GM12878 (cell line): ENCODE measurements around the gene BCAT1. TPM values are rescaled to one million over a fixed set of nuclear protein-coding genes. Genes with fewer than 3 reads are reported as not detected.

Source experiments
- ATAC-seq: fragments of 200-7000 bp; cut with Tn5 transposase; 3 replicates; pipeline ENCODE4 v1.9.1; 2020; ENCODE audit warnings: mild to moderate bottlenecking, moderate library complexity
- BruUV-seq: library from RNA; stranded (reverse); fragments of 400-500 nt; replicated peaks from 2 replicates; lab custom pipeline; 2021; lab: Mats Ljungman, UMichigan
- CTCF ChIA-PET: fragments of 300-600 bp; sonication (Branson Sonifier 250); formaldehyde crosslinking; extraction: SDS; loops from one replicate; lab custom pipeline; 2021; ENCODE audit warnings: inconsistent platforms; lab: Yijun Ruan, JAX
- POLR2A ChIA-PET: fragments of 350-600 bp; formaldehyde crosslinking; extraction: SDS; loops from one replicate; lab custom pipeline; 2021; ENCODE audit warnings: inconsistent platforms; lab: Charles Lee
- RAD21 ChIA-PET: fragments of 300-600 bp; sonication (Branson Sonifier 250); formaldehyde crosslinking; loops from one replicate; lab custom pipeline; 2023; ENCODE audit warnings: antibody characterized with exemption; ENCODE audit not compliant: unreplicated experiment; lab: Charles Lee
- SMC1A ChIA-PET: fragments of 300-600 bp; sonication (Branson Sonifier 250); formaldehyde crosslinking; loops from one replicate; lab custom pipeline; 2023; ENCODE audit not compliant: unreplicated experiment, uncharacterized antibody; lab: Charles Lee
- DNase-seq: peaks from one replicate; pipeline ENCODE4 v3.0.0-alpha.2; 2011; ENCODE audit warnings: low read depth, low spot score
- FAIRE-seq: peaks from 3 replicates; lab custom pipeline; 2011; peaks lifted over from hg19 to GRCh38; lab: Jason Lieb, UNC
- H2AFZ ChIP-seq: 2 replicates; pipeline ENCODE4 v1.6.0; 2011; ENCODE audit warnings: low read depth, low read length, control low read depth; ENCODE audit not compliant: control insufficient read depth
- H3K27ac ChIP-seq: 2 replicates; pipeline ENCODE4 v1.5.1; 2011; ENCODE audit warnings: control low read depth; ENCODE audit not compliant: control insufficient read depth, insufficient read depth
- H3K27me3 ChIP-seq, 2 experiments: replicated peaks in 1 of 2; 2 replicates each; pipeline versions ENCODE4 v1.6.0 to v1.6.1; 2011; ENCODE audit warnings: low read length in 1 of 2; ENCODE audit not compliant: control insufficient read depth in 2 of 2, insufficient read depth in 2 of 2
- H3K36me3 ChIP-seq, 2 experiments: 2 replicates each; pipeline ENCODE4 v1.5.1; 2011; ENCODE audit warnings: low read length in 1 of 2; ENCODE audit not compliant: control insufficient read depth in 2 of 2, insufficient read depth in 2 of 2
- H3K4me1 ChIP-seq: 2 replicates; pipeline ENCODE4 v1.6.1; 2011; ENCODE audit warnings: mild to moderate bottlenecking, low read length, moderate library complexity, mixed read lengths; ENCODE audit not compliant: control insufficient read depth, insufficient read depth
- H3K4me2 ChIP-seq: 2 replicates; pipeline ENCODE4 v1.6.0; 2011; ENCODE audit warnings: control low read depth; ENCODE audit not compliant: control insufficient read depth, insufficient read depth
- H3K4me3 ChIP-seq: fragments of 200-600 bp; sonication (generic); 2 replicates; pipeline ENCODE4 v1.5.1; 2016
- H3K79me2 ChIP-seq: 2 replicates; pipeline ENCODE4 v1.6.0; 2011; ENCODE audit warnings: low read length; ENCODE audit not compliant: control insufficient read depth, insufficient read depth
- H3K9ac ChIP-seq: 2 replicates; pipeline ENCODE4 v1.8.0; 2011; ENCODE audit warnings: low read length, control low read depth, mixed read lengths; ENCODE audit not compliant: control insufficient read depth, insufficient read depth
- H3K9me3 ChIP-seq: replicated peaks from 3 replicates; pipeline ENCODE4 v1.5.1; 2011; ENCODE audit warnings: mild to moderate bottlenecking, low read length; ENCODE audit not compliant: control insufficient read depth, insufficient read depth
- H4K20me1 ChIP-seq: 2 replicates; pipeline ENCODE4 v1.6.0; 2011; ENCODE audit not compliant: control insufficient read depth, insufficient read depth
- ATF3 ChIP-seq: IDR thresholded peaks from 2 replicates; pipeline ENCODE4 v1.6.1; 2011; ENCODE audit warnings: low read depth, mild to moderate bottlenecking, low read length, moderate library complexity, borderline replicate concordance; ENCODE audit errors: extremely low read depth
- ATF7 ChIP-seq: fragments of 450-650 bp; IDR thresholded peaks from 2 replicates; pipeline ENCODE4 v1.6.1; 2016; ENCODE audit warnings: low read depth, mild to moderate bottlenecking
- BMI1 ChIP-seq: fragments of 450-650 bp; IDR thresholded peaks from 2 replicates; pipeline ENCODE4 v1.6.1; 2016; ENCODE audit warnings: mild to moderate bottlenecking, moderate library complexity, borderline replicate concordance
- CEBPZ ChIP-seq: fragments of 150-350 bp; IDR thresholded peaks from 2 replicates; pipeline ENCODE4 v1.6.1; 2016; ENCODE audit warnings: low read depth, low read length
- DPF2 ChIP-seq: fragments of 450-650 bp; IDR thresholded peaks from 2 replicates; pipeline ENCODE4 v1.6.1; 2017; ENCODE audit warnings: mild to moderate bottlenecking
- HDGF ChIP-seq: fragments of 450-650 bp; IDR thresholded peaks from 2 replicates; pipeline ENCODE4 v1.6.1; 2016; ENCODE audit warnings: antibody characterized with exemption
- NKRF ChIP-seq: fragments of 450-650 bp; conservative IDR thresholded peaks from 2 replicates; pipeline ENCODE4 v1.6.1; 2017; ENCODE audit warnings: mild to moderate bottlenecking, moderate library complexity
- POLR2AphosphoS2 ChIP-seq: IDR thresholded peaks from 2 replicates; pipeline ENCODE4 v1.6.1; 2011; ENCODE audit warnings: low read depth, mild to moderate bottlenecking, low read length, improper control_type of control experiment, moderate library complexity
- POU2F2 ChIP-seq: IDR thresholded peaks from 3 replicates; pipeline ENCODE4 v1.6.1; 2011; ENCODE audit warnings: low read depth, mild to moderate bottlenecking, low read length, borderline replicate concordance
- SKIL ChIP-seq: fragments of 450-650 bp; IDR thresholded peaks from 2 replicates; pipeline ENCODE4 v1.6.1; 2017; ENCODE audit warnings: mild to moderate bottlenecking, low read depth, inconsistent platforms; ENCODE audit not compliant: poor library complexity, severe bottlenecking
- SMAD1 ChIP-seq: fragments of 450-650 bp; IDR thresholded peaks from 2 replicates; pipeline ENCODE4 v1.6.1; 2018; ENCODE audit warnings: mild to moderate bottlenecking, low read depth; ENCODE audit not compliant: partially characterized antibody
- SMARCA5 ChIP-seq: fragments of 450-650 bp; IDR thresholded peaks from 2 replicates; pipeline ENCODE4 v1.6.1; 2017; ENCODE audit warnings: mild to moderate bottlenecking
- YBX1 ChIP-seq: fragments of 450-650 bp; IDR thresholded peaks from 2 replicates; pipeline ENCODE4 v1.6.1; 2016; ENCODE audit warnings: antibody characterized with exemption
- ZBED1 ChIP-seq: IDR thresholded peaks from 2 replicates; pipeline ENCODE4 v1.6.1; 2016; ENCODE audit warnings: borderline replicate concordance
- ZNF217 ChIP-seq: fragments of 450-650 bp; IDR thresholded peaks from 2 replicates; pipeline ENCODE4 v1.6.1; 2017; ENCODE audit warnings: antibody characterized with exemption, mild to moderate bottlenecking
- ZNF24 ChIP-seq: fragments of 450-650 bp; IDR thresholded peaks from 2 replicates; pipeline ENCODE4 v1.6.1; 2017; ENCODE audit warnings: antibody characterized with exemption, mild to moderate bottlenecking
- ZNF384 ChIP-seq: IDR thresholded peaks from 2 replicates; pipeline ENCODE4 v1.6.1; 2012; ENCODE audit warnings: low read depth, mild to moderate bottlenecking, low read length, improper control_type of control experiment, borderline replicate concordance
- WGBS: methylation state at CpG from one replicate; pipeline ENCODE4 v1.1.6; 2016; ENCODE audit warnings: low lambda C conversion rate; ENCODE audit not compliant: insufficient replicate concordance, insufficient coverage; ENCODE audit errors: missing lambda C conversion rate; 5-methylcytosine and 5-hydroxymethylcytosine counted together
- in situ Hi-C: fragments of 300-500 bp; cut with MboI; formaldehyde crosslinking; loops from 9 replicates; pipeline ENCODE4 v1.14.3; 2018; ENCODE audit warnings: mixed read lengths
- intact Hi-C: fragments of 100-400 bp; cut with micrococcal nuclease; formaldehyde crosslinking; loops from one replicate; pipeline ENCODE4 v1.14.2; 2022; ENCODE audit not compliant: unreplicated experiment
- polyA plus RNA-seq, 11 experiments: library from polyadenylated mRNA; depleted of rRNA in 4 of 11; unstranded in 6 of 11; stranded (reverse) in 5 of 11; fragments of >200 nt; fragmentation: Nextera tagmentation in 4 of 11; fragmentation: Illumina TruSeq in 1 of 11; extraction: Ambion mirVana in 4 of 11; extraction: Trizol in 1 of 11; gene quantifications; 1 replicate in 1 of 11; 2 replicates in 10 of 11; pipeline versions ENCODE4 v1.2.1 to v1.2.3, GENCODE V29; 2011 to 2016; ENCODE audit warnings: inconsistent platforms in 2 of 11, missing spikeins in 2 of 11, low read depth in 1 of 11
- total RNA-seq, 4 experiments: library from RNA; depleted of rRNA in 3 of 4; stranded (reverse); fragments of >200 nt in 3 of 4; fragmentation: Illumina TruSeq in 1 of 4; extraction: Trizol in 1 of 4; gene quantifications; 2 replicates each; pipeline versions ENCODE4 v1.2.1 to v1.2.3, GENCODE V29; 2013 to 2021

Gene BCAT1
- total and polyA plus RNA-seq, 10 of the 15 experiments (the other 5 are each of a cell fraction or from before 2014, with no cell fraction given) = 26.2 to 187 (median 81.9) TPM

- H3K36me3 ChIP-seq = no peaks in the 10 kb centered on the region
- H4K20me1 ChIP-seq = no peaks in the 10 kb centered on the region
- H3K4me2 ChIP-seq = no peak overlapping the region
- in situ Hi-C loops = no loop called here
- DNase-seq (no peak), ATAC-seq (no peak), FAIRE-seq (no peak)
- no peaks in the 10 kb centered on the region; a peak in 2 of 4 replicates for H3K27me3 ChIP-seq
- H3K9me3 ChIP-seq = no peaks in the 10 kb centered on the region
- ChIA-PET SMC1A (no interaction called here), CTCF (no interaction called here), RAD21 (no interaction called here), POLR2A (no interaction called here)
- intact Hi-C loops = no loop called here
- H3K79me2 ChIP-seq = no peaks in the 10 kb centered on the region
- BruUV-seq = no TSS peak
- H3K4me1 ChIP-seq = no peaks in the 10 kb centered on the region
- H2AFZ ChIP-seq = no peak overlapping the region
- 23% methylated on average over 5 of the region's 5 CpGs for WGBS
- no peak overlapping the region for H3K9ac ChIP-seq
- no peak overlapping the region for H3K4me3 ChIP-seq
- H3K27ac ChIP-seq = no peak overlapping the region
- TF ChIP-seq ZNF384 (no peak), ZNF24 (no peak), ATF3 (no peak), YBX1 (no peak), DPF2 (no peak), POLR2AphosphoS2 (no peak), SKIL (no peak), SMAD1 (no peak), HDGF (no peak), BMI1 (no peak), SMARCA5 (no peak), NKRF (no peak), ZBED1 (no peak), ZNF217 (no peak), ATF7 (no peak), POU2F2 (no peak), CEBPZ (no peak)
These were observed 188.1 kb downstream of the BCAT1 start for GRCh38 chr12:24760606-24761378.
